ENCODE measurements around the gene PPAT. TPM values are rescaled to one million over a fixed set of nuclear protein-coding genes. Genes with fewer than 3 reads are reported as not detected.
"Not testable (repeated sequence)": the region's sequence is repeated elsewhere in the genome, so short reads cannot be mapped to it uniquely, and the experiment has no call there.

Gene PPAT
- total RNA-seq, 1 donor from 2014 or later: 4.7 TPM

DNA sequence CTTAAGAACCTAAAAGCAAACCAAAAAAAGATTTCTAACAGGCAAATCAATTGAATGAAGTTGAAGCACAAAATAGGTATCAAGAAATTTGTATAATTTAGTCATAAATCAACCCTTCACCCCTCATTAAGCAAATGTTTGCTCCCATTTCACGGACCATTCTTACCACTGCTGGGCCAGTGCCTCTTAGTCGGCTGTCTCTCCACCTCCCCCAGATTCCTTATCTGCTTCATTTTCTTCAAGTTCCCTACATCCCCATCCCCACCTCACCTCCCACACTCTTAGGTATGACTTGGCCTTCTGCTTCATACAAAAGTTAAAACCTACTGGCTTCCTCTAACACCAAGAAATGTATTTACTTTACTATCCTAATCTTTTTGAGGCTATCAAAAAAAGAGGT is 60.0 kb downstream of the PPAT start:
- intact Hi-C loops (cut with DNase I): no loop called here
- no peak for ATAC-seq
- peaks cover 20% of the 10 kb centered on the region for H3K36me3 ChIP-seq

DNA sequence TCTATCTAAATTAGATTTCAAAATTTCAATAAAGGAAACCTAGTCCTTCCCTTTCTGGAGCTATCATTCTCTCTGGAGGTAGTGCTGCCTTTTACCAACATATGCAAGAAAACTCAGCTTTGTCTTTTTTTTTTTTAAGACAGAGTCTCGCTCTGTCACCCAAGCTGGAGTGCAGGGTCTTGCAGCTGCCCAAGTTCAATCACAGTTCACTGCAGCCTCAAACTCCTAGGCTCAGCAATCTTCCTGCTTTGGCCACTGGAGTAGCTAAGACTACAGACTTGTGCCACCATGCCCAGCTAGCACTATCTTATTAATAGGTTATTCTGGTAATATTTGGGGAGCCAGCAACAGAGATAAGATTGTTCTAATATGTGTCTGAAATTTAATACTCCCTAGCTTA is 60.5 kb downstream of the PPAT start:
- intact Hi-C loops (cut with DNase I): no loop called here
- Histone ChIP-seq H3K4me3 (no peak overlapping the region), H3K27ac (no peak overlapping the region), H3K27me3 (ENCODE audit: low read depth) (no peaks in the 10 kb centered on the region), H3K36me3 (peaks cover 25% of the 10 kb centered on the region), H3K9me3 (no peaks in the 10 kb centered on the region), H3K4me1 (no peaks in the 10 kb centered on the region)
- TF ChIP-seq, protein P1, sequence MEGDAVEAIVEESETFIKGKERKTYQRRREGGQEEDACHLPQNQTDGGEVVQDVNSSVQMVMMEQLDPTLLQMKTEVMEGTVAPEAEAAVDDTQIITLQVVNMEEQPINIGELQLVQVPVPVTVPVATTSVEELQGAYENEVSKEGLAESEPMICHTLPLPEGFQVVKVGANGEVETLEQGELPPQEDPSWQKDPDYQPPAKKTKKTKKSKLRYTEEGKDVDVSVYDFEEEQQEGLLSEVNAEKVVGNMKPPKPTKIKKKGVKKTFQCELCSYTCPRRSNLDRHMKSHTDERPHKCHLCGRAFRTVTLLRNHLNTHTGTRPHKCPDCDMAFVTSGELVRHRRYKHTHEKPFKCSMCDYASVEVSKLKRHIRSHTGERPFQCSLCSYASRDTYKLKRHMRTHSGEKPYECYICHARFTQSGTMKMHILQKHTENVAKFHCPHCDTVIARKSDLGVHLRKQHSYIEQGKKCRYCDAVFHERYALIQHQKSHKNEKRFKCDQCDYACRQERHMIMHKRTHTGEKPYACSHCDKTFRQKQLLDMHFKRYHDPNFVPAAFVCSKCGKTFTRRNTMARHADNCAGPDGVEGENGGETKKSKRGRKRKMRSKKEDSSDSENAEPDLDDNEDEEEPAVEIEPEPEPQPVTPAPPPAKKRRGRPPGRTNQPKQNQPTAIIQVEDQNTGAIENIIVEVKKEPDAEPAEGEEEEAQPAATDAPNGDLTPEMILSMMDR (IDR thresholded peaks at IDR 0.05): no peak
- DNase-seq (no peak), ATAC-seq (no peak)

More for the DNA sequence above, 60.0 kb downstream of the PPAT start:
- DNase-seq: no peak
- no peaks in the 10 kb centered on the region for H3K4me1 ChIP-seq
- no peaks in the 10 kb centered on the region for H3K9me3 ChIP-seq
- H3K27ac ChIP-seq: no peak overlapping the region
- H3K4me3 ChIP-seq: no peak overlapping the region
- H3K27me3 ChIP-seq (ENCODE audit: low read depth): no peaks in the 10 kb centered on the region
- TF ChIP-seq, protein P1 (IDR thresholded peaks at IDR 0.05): no peak

DNA sequence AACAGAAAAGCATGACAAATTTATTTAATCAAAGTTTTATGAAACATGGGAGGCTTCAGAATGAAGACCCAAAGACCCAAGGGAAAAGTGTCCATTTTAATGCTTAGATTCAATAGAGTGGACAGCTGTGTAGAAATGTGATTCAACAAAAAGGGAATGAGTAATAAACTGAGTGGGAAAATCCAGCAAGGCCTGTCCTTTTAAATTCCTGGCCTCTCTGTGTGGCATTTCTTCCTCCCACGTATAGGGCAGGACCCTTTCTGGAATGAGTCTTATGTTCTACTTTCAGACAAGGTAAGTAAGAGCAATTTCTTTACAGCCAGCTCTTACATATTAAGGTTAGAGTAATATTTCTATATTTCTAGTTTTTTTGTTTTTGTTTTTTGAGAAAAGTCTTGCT is 62.6 kb downstream of the PPAT start:
- TF ChIP-seq, protein P1 (IDR thresholded peaks at IDR 0.05): no peak
- Histone ChIP-seq H3K4me3 (no peak overlapping the region), H3K36me3 (peaks cover 35% of the 10 kb centered on the region), H3K4me1 (no peaks in the 10 kb centered on the region), H3K9me3 (no peaks in the 10 kb centered on the region), H3K27me3 (ENCODE audit: low read depth) (no peaks in the 10 kb centered on the region), H3K27ac (no peak overlapping the region)
- DNase-seq: no peak
- ATAC-seq: no peak
- intact Hi-C loops (cut with DNase I): no loop called here

DNA sequence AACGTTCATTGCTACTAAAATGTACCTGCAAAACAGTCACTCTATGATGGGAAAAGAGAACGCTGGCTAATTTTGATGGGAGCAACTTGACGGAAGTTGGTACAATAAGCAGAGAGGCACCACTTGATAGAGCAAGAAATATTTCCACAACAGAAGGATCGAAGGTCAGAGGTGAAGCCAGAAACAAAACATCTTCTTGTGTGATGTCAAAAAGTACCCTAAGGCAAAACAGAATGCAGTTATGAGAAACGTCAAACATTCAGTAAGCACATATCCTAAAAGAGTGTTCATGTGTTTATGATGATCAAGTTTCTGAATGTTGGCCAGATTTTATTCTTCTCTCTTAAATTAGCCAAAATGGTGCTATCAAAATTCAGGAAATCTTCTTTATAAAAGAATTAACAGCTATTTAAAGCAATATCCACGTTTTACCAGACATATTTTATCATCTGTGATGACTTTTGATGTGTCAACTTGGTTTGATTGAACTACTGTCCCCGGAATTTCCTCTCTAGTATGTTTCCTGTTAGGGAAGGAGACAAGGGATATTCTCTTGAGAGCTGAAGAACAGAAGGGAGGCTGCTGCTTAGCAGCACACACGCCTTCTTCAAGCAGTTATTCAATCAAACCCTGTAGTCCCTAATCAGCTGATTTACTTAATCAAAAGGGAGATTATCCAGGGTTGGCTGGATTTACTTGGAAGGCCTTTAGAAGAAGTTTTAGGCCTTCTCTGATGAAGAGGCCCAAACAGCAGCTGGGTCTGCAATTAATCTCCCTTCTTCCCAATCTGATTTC is 63.8 kb downstream of the PPAT start:
- Histone ChIP-seq H3K27me3 (ENCODE audit: low read depth) (no peaks in the 10 kb centered on the region), H3K4me1 (no peaks in the 10 kb centered on the region), H3K4me3 (no peak overlapping the region), H3K27ac (no peak overlapping the region), H3K9me3 (no peaks in the 10 kb centered on the region), H3K36me3 (peaks cover 30% of the 10 kb centered on the region)
- intact Hi-C loops (cut with DNase I): no loop called here
- ATAC-seq (no peak), DNase-seq (no peak)
- TF ChIP-seq, protein P1 (IDR thresholded peaks at IDR 0.05): no peak

DNA sequence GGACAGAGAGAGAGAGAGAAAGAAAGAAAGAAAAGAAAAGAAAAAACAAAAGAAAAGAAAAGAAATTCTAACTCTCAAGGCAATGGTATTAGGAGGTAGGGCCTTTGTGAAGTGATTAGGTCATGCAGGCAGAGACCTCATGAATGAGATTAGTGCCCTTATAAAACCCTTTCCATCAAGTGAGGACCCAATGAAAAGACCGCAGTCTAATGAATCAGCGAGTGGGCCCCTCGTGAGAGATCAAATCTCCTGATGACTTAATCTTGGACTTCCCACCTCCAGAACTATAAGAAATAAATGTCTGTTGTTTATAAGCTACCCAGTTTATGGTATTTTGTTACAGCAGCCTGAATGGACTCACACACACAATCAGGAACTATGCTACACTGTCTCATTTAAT is 65.0 kb downstream of the PPAT start:
- Histone ChIP-seq H3K36me3 (peaks cover 30% of the 10 kb centered on the region), H3K9me3 (no peaks in the 10 kb centered on the region), H3K4me1 (no peaks in the 10 kb centered on the region), H3K4me3 (no peak overlapping the region), H3K27me3 (ENCODE audit: low read depth) (no peaks in the 10 kb centered on the region), H3K27ac (no peak overlapping the region)
- DNase-seq: no peak
- intact Hi-C loops (cut with DNase I): no loop called here
- TF ChIP-seq, protein P1 (IDR thresholded peaks at IDR 0.05): no peak
- ATAC-seq: no peak

DNA sequence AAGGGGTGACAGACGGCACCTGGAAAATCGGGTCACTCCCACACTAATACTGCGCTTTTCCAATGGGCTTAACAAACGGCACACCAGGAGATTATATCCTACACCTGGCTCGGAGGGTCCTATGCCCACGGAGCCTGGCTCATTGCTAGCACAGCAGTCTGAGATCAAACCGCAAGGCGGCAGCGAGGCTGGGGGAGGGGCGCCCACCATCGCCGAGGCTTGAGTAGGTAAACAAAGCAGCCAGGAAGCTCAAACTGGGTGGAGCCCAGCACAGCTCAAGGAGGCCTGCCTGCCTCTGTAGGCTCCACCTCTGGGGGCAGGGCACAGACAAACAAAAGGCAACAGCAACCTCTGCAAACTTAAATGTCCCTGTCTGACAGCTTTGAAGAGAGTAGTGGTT is 72.4 kb downstream of the PPAT start:
- H3K4me1 ChIP-seq; H3K27ac ChIP-seq; intact Hi-C loops (cut with DNase I); DNase-seq; H3K9me3 ChIP-seq; H3K27me3 ChIP-seq (ENCODE audit: low read depth); H3K4me3 ChIP-seq; ATAC-seq; H3K36me3 ChIP-seq: not testable (repeated sequence)
